GM19468 (cell line): Measurements from ENCODE around the gene CRYBG1.
A peak's percentile ranks its signal among the peaks of the same experiment; 100 is the strongest.

Experiments used
- ATAC-seq: cut with Tn5 transposase; IDR thresholded peaks from one replicate; pipeline ENCODE4 v1.9.1; 2021; ENCODE audit warnings: mild to moderate bottlenecking, moderate library complexity, moderate number of reproducible peaks; ENCODE audit not compliant: unreplicated experiment; ENCODE audit errors: extremely low read depth

The CRYBG1 gene, protein sequence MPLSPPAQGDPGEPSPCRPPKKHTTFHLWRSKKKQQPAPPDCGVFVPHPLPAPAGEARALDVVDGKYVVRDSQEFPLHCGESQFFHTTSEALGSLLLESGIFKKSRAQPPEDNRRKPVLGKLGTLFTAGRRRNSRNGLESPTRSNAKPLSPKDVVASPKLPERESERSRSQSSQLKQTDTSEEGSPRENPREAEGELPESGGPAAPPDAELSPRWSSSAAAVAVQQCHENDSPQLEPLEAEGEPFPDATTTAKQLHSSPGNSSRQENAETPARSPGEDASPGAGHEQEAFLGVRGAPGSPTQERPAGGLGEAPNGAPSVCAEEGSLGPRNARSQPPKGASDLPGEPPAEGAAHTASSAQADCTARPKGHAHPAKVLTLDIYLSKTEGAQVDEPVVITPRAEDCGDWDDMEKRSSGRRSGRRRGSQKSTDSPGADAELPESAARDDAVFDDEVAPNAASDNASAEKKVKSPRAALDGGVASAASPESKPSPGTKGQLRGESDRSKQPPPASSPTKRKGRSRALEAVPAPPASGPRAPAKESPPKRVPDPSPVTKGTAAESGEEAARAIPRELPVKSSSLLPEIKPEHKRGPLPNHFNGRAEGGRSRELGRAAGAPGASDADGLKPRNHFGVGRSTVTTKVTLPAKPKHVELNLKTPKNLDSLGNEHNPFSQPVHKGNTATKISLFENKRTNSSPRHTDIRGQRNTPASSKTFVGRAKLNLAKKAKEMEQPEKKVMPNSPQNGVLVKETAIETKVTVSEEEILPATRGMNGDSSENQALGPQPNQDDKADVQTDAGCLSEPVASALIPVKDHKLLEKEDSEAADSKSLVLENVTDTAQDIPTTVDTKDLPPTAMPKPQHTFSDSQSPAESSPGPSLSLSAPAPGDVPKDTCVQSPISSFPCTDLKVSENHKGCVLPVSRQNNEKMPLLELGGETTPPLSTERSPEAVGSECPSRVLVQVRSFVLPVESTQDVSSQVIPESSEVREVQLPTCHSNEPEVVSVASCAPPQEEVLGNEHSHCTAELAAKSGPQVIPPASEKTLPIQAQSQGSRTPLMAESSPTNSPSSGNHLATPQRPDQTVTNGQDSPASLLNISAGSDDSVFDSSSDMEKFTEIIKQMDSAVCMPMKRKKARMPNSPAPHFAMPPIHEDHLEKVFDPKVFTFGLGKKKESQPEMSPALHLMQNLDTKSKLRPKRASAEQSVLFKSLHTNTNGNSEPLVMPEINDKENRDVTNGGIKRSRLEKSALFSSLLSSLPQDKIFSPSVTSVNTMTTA (N-terminal part only)

DNA sequence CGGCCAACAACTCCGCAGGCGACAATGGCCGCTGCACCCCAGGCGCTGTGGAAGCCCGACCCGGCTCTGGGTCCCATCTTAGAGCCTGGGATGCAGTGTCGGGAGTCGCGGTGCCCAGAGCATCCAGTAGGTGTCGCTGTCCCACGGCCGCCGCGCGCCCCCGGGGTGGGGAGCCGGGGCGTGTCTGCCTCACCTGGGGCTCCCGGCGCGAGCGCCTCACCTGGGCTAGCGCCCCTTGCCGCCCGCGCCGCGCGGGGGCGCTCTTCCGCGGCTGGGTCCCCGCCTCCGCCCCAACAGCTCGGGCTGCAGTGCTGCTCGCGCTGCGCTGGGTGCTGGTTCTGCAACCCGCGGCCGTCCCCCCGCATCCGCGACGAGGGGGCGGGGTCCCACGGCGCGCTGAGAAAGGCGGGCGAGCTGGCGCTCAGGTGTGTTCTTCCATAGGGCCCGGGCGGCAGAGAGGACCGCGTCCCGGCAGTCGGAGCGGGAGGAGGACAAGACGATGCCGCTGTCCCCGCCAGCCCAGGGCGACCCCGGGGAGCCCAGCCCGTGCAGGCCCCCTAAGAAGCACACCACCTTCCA, at the start of gene CRYBG1:
CRYBG1 (plus strand) TSS at position 308 of the 579 bp plus-strand sequence; CDS start at position 500, 192 bp downstream.
- no peak for ATAC-seq

DNA sequence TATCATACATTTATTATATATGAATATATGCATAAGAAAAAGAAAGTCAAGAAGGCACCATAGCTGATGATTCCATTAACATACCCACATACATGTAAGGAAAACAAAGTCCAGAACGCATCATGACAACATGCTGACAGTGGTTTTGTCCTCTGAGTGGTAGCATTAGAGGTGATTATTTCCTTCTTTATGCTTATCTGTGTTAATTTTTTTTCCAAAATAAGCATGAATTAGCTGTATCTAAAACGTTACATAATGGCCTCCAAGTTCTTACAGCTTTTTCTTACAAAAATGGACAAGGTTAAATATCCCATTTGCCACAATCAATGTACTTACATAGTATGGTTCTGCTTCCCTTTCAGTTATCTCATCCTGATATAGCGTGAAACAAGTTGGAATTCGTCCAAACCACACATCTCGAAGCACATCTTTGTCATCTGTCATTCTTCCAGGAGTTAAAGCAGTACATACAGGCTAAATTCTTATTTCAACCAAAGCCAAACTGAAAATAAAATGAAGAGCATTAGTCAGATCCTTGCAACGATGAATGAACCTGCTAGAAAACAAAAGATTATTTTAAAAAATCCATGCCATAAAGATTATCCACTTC, 44.6 kb upstream of the CRYBG1 start:
- ATAC-seq, result no peak

- no peak for ATAC-seq
These were observed 44.1 kb upstream of the CRYBG1 start for GRCh38 chr6:106316375-106316766.

GRCh38 chr6:106318061-106318460, 42.5 kb upstream of the CRYBG1 start:
- no peak for ATAC-seq

GRCh38 chr6:106318851-106319250, 41.7 kb upstream of the CRYBG1 start:
- no peak for ATAC-seq

DNA sequence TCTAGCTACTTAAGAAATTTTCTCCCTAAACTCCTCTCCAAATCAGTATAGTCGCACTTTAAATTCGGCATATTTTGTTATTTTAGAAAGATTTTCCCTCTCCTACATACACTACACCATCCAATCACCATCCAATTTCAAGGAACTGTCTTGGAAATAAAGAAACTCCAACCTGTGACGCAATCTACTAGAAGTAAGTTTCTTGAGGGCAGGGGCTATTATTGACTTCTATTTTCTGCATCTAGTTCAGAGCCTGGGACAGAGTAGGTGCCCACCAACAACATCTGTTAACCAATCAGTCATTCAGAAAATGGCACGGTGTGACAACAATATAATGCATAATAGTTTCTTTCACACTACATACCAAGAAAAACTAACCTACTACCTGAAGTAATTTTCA, 38.6 kb upstream of the CRYBG1 start:
- ATAC-seq, result no peak

- no peak for ATAC-seq
These were observed 35.7 kb upstream of the CRYBG1 start for GRCh38 chr6:106324726-106325335.

- peak; percentile 84 for ATAC-seq
These were observed 35.0 kb upstream of the CRYBG1 start, which contains the start of gene ATG5 for GRCh38 chr6:106325336-106326178. ATG5 (minus strand) TSS chr6:106325760; CDS start chr6:106316208, 9,552 bp downstream.

DNA sequence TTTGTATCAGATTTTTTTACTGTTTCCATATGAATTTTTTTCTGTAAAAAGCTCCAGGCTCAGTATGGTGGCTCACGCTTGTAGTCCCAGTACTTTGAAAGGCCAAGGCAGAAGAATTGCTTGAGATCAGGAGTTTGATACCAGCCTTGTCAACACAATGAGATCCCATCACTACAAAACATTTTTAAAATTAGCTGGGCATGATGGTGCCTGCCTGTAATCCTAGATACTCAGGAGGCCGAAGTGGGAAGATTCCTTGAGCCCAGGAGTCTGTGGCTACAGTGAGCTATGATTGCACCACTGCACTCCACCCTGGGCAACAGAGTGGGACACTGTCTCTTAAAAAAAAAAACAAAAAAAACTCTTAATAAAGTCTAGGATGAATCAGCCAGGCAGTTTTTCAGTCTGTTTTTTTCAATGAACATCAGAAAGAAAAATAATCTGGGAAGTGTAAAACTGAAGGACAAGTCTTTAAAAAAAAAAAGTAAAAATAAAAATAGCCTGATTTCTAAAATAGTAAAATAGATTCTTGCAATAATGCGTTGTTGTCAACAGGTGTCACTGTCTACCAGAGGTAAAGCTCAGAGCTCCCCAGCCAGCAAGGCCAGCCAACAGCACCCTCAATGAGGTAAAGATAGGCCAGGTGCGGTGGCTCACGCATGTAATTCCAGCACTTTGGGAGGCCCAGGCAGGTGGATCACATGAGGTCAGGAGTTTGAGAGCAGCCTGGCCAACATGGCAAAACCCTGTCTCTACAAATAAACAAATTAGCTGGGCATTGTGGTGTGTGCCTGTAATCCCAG, 25.7 kb upstream of the CRYBG1 start:
- ATAC-seq, result no peak

- no peak for ATAC-seq
These were observed 21.0 kb upstream of the CRYBG1 start for GRCh38 chr6:106339334-106340029.

DNA sequence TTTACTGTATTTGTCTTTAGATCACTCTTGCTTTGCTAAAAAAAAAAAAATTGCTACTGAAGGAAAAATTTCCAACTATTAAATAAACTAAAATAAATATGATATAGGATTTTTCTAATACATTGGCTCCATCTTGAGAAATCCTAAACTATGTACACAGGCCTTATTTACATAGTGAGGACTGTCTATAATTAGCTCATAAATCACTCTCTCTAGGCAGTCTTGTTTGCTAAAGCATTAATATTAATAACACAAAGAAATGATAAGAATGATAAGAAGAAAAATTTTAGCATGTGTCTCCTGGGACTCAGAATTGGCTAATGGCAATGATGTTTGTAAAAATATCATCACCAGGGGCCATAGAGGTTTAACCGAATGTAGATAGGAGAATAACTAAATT, 13.3 kb upstream of the CRYBG1 start:
- no peak for ATAC-seq

DNA sequence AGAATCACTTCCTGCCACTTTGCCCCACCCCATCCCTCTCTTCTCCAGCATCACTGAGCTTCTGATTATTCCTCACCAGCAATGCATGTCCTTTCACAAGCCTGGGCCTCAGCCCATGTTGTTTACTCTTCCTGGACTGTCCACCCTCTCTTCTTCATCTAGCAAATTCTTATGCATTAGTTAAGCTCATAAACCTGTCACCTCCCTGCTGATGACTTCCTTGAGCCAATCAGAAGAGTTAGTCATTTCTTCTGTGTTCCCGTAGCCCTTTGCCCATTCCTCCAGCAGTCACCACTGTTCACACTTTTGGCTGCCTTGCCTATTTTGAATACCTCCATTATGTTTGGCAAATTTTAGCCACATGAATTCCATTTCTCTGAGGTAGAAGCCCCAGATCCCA, 4.1 kb upstream of the CRYBG1 start:
- no peak for ATAC-seq

- no peak for ATAC-seq
These were observed 533 bp upstream of the CRYBG1 start for GRCh38 chr6:106359959-106360409.

- ATAC-seq, result no peak
These were observed 493 bp downstream of the CRYBG1 start for GRCh38 chr6:106360989-106361430.

GRCh38 chr6:106363401-106364138, 3.1 kb downstream of the CRYBG1 start:
- no peak for ATAC-seq

DNA sequence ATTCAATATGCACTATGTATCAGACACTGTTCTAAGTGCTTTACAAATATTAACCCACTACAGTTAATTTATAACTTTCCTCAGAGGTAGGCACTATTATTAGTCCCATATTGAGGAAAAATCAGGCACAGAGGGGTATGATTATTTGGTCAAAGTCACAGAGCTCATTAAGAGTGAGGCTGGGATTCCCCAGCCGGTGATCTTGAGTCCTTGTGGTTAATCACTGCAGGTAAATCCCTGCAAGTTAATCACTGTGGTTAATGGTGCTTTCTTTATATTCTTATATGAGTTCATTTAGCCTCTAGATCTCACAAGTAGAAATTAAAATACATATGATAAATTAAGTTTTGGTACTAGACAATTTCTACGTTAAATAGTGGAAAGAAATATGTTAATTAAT, 9.2 kb downstream of the CRYBG1 start:
- no peak for ATAC-seq
